GM13977 (cell line): Measurements from ENCODE around the gene PIK3C2B.

Experiments used
- DNase-seq: peaks from one replicate; pipeline ENCODE4 v3.0.0; 2012; ENCODE audit warnings: low spot score
- in situ Hi-C: fragments of 300-500 bp; cut with MboI; formaldehyde crosslinking; loops from one replicate; pipeline ENCODE4 v1.12.0; 2022; ENCODE audit warnings: low sequenced_read_pairs, low pct_unique_long_range_greater_than_20kb, mixed read lengths, inconsistent platforms; ENCODE audit not compliant: unreplicated experiment
- TF ChIP-seq, protein P1 (sequence below): IDR thresholded peaks from 2 replicates; pipeline ENCODE4 v1.5.1; 2012; ENCODE audit warnings: mild to moderate bottlenecking, control low read depth; ENCODE audit not compliant: insufficient read depth; ENCODE audit errors: extremely low read depth, missing control alignments

Gene PIK3C2B

DNA sequence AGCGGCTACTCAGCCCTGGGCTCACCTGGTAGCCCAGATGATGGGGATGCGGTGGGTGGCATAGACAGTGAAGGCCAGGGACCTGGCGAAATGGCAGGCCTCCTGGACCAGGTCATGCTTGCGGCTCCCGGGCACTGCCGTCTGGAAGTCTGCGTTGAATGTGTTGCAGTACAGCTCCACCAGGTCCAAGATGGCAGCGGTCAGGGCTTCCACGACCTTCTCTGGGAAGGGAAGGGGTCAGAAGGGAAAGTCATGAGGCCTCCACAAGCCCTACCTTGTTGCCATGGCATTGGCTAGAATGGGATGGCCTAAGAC lies 38.8 kb downstream of the PIK3C2B start:
- TF ChIP-seq, protein P1, sequence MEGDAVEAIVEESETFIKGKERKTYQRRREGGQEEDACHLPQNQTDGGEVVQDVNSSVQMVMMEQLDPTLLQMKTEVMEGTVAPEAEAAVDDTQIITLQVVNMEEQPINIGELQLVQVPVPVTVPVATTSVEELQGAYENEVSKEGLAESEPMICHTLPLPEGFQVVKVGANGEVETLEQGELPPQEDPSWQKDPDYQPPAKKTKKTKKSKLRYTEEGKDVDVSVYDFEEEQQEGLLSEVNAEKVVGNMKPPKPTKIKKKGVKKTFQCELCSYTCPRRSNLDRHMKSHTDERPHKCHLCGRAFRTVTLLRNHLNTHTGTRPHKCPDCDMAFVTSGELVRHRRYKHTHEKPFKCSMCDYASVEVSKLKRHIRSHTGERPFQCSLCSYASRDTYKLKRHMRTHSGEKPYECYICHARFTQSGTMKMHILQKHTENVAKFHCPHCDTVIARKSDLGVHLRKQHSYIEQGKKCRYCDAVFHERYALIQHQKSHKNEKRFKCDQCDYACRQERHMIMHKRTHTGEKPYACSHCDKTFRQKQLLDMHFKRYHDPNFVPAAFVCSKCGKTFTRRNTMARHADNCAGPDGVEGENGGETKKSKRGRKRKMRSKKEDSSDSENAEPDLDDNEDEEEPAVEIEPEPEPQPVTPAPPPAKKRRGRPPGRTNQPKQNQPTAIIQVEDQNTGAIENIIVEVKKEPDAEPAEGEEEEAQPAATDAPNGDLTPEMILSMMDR = no peak
- DNase-seq = no peak
- in situ Hi-C loops = no loop called here

DNA sequence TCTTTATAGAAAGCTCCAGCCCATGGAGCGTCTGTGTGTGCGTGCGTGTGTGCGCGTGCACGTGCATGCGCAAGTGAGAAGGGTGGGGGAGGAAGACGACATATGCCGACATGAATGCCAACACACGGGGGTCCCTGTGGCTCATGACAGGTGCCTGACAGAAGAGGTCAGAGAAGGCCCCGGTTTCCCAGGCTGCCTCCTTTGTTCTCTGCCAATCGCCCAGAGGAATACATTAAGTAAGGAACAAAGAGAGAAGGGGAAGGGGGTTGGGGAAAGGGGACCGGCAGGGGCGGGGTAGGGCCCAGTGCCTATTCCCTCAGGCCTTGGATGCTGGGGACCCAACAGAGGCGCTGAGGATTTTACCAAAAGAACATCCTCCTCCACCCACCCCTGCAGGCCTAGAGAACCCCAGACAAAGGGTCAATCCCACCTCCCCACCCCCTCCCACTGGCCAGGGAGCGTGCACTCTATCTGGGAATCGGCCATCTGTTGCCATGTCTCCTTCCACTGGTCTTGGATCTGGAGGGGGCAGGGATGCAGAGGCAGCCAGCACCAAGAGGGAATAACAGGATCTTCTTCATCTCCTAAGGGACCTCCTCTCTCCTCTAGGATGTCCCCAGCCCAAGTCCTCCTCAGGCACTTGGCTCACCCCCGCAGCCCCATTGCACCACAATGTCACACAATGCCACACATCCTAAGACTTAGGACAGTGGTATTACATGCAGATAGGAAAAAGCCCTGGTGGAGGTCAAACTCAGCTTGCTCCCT lies 39.4 kb downstream of the PIK3C2B start:
- no peak for DNase-seq
- TF ChIP-seq, protein P1 = no peak
- in situ Hi-C loops = no loop called here

DNA sequence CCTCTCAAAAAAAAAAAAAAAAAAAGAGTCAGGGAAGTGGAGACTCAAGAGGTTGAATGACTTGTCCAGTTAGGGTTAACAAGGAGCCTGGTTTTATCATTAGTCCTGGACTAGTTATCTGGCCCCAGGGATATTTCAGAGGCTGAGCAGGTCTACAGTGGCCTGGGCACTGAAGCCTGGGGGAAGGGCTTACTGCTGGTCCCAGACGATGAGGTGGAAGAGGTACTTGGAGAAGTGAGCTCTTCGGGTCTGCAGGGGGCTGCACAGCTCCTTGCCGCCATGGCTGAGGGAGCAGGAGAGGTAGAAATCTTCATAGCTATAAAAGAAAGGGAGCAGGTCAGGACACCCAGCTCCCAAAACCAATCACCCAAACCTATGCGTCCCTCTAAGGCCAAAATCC lies 40.1 kb downstream of the PIK3C2B start:
- DNase-seq = no peak
- TF ChIP-seq, protein P1 = no peak
- in situ Hi-C loops = no loop called here

GRCh38 chr1:204453141-204453772 lies 41.3 kb downstream of the PIK3C2B start:
- in situ Hi-C loops = no loop called here
- TF ChIP-seq, protein P1 = no peak

GRCh38 chr1:204451352-204452124 lies 43.1 kb downstream of the PIK3C2B start:
- in situ Hi-C loops = no loop called here
- TF ChIP-seq, protein P1 = no peak
- DNase-seq = no peak

More at GRCh38 chr1:204453141-204453772, 41.3 kb downstream of the PIK3C2B start:
- peak; percentile 85 for DNase-seq

- in situ Hi-C loops = no loop called here
- TF ChIP-seq, protein P1 = no peak
- DNase-seq = no peak
Observed at GRCh38 chr1:204450461-204451257, 43.9 kb downstream of the PIK3C2B start.
